HEK293T (cell line): ENCODE data around the gene CD44.

Experiments used
- ARNT ChIP-seq: fragments of 450-650 bp; IDR thresholded peaks from 2 replicates; pipeline ENCODE4 v1.6.1; 2017; ENCODE audit warnings: mild to moderate bottlenecking
- ELF4 ChIP-seq: fragments of 450-650 bp; IDR thresholded peaks from 2 replicates; pipeline ENCODE4 v1.6.1; 2017; ENCODE audit warnings: antibody characterized with exemption
- FOXK2 ChIP-seq: fragments of 450-650 bp; IDR thresholded peaks from 2 replicates; pipeline ENCODE4 v1.6.1; 2016; ENCODE audit warnings: mild to moderate bottlenecking
- FOXM1 ChIP-seq: fragments of 450-650 bp; IDR thresholded peaks from 2 replicates; pipeline ENCODE4 v1.6.1; 2017; ENCODE audit warnings: mild to moderate bottlenecking, borderline replicate concordance
- HDGF ChIP-seq: fragments of 450-650 bp; IDR thresholded peaks from 2 replicates; pipeline ENCODE4 v1.6.1; 2017; ENCODE audit warnings: antibody characterized with exemption, borderline replicate concordance
- SP1 ChIP-seq: fragments of 450-650 bp; IDR thresholded peaks from 2 replicates; pipeline ENCODE4 v1.6.1; 2017
- SUZ12 ChIP-seq: fragments of 450-650 bp; IDR thresholded peaks from 2 replicates; pipeline ENCODE4 v1.6.1; 2016; ENCODE audit warnings: mild to moderate bottlenecking

DNA sequence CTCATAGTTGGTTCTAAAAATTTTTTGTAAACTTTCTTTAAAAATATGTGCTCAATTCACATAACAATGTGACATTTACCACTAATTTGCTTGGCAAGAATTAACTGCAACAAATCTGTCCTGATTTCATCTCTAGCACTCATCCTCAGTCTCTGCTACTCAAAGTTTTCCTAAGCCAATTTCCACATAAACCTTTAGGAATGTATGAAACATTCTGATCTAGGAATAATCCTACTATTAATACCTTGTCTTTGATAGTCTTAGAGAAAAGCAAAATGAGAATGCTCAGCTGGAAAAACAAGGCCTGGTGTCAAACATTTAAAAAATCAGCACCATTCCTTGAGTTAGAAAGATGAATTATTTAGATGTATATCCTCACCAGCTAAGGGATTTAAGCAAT, 114.3 kb downstream of the CD44 start:
- TF ChIP-seq ARNT: no peak
- no peak for TF ChIP-seq SUZ12
- TF ChIP-seq FOXK2: no peak
- TF ChIP-seq ELF4: no peak
- no peak for TF ChIP-seq HDGF
- no peak for TF ChIP-seq SP1
- no peak for TF ChIP-seq FOXM1
